HepG2 (cell line): ENCODE data around the gene TJP2. TPM values are rescaled to one million over a fixed set of nuclear protein-coding genes. Genes with fewer than 3 reads are reported as not detected.

Experiments used
- ATAC-seq: fragments of 200-7000 bp; cut with Tn5 transposase; 3 replicates; pipeline ENCODE4 v1.9.1; 2020; ENCODE audit warnings: mild to moderate bottlenecking, moderate library complexity
- BruUV-seq: library from RNA; stranded (reverse); fragments of 400-500 nt; replicated peaks from 2 replicates; lab custom pipeline; 2021; lab: Mats Ljungman, UMichigan
- CTCF ChIA-PET: fragments of 300-600 bp; formaldehyde crosslinking; extraction: SDS; loops from one replicate; lab custom pipeline; 2021; ENCODE audit warnings: low total read pairs, inconsistent platforms, low intra/inter-chr PET ratio; lab: Yijun Ruan, JAX
- POLR2A ChIA-PET: fragments of 350-600 bp; sonication (Branson Sonifier 250); formaldehyde crosslinking; loops from one replicate; lab custom pipeline; 2020; ENCODE audit warnings: antibody characterized with exemption, inconsistent platforms; lab: Yijun Ruan, JAX
- DNase-seq: peaks from one replicate; pipeline ENCODE4 v3.0.0-alpha.2; 2015; ENCODE audit warnings: low spot score
- FAIRE-seq: peaks from 3 replicates; lab custom pipeline; 2011; peaks lifted over from hg19 to GRCh38; lab: Jason Lieb, UNC
- H2AFZ ChIP-seq: one replicate; pipeline ENCODE4 v1.6.1; 2011; ENCODE audit warnings: low read length, inconsistent platforms
- H3K27ac ChIP-seq: fragments of 300-600 bp; 3 replicates; pipeline ENCODE4 v1.8.0; 2011; ENCODE audit warnings: mixed run types, mild to moderate bottlenecking, mixed read lengths, low read length, inconsistent platforms; ENCODE audit not compliant: insufficient read depth; ENCODE audit errors: extremely low read length
- H3K27me3 ChIP-seq, 2 experiments: fragments of 200-600 bp in 1 of 2; 2 replicates in 1 of 2; 3 replicates in 1 of 2; pipeline versions ENCODE4 v1.6.0 to v1.8.0; 2011; ENCODE audit warnings: low read length in 2 of 2, mild to moderate bottlenecking in 2 of 2, moderate library complexity in 2 of 2, inconsistent platforms in 1 of 2; ENCODE audit not compliant: insufficient read depth in 2 of 2, control insufficient read depth in 1 of 2
- H3K36me3 ChIP-seq, 2 experiments: fragments of 200-600 bp in 1 of 2; replicated peaks in 1 of 2; 2 replicates in 1 of 2; 3 replicates in 1 of 2; pipeline versions ENCODE4 v1.5.1 to v1.8.0; 2011; ENCODE audit warnings: low read length in 2 of 2, inconsistent platforms in 1 of 2; ENCODE audit not compliant: insufficient read depth in 2 of 2, control insufficient read depth in 1 of 2
- H3K4me1 ChIP-seq: 2 replicates; pipeline ENCODE4 v1.5.1; 2012; ENCODE audit warnings: low read length, inconsistent platforms; ENCODE audit not compliant: insufficient read depth
- H3K4me2 ChIP-seq: 2 replicates; pipeline ENCODE4 v1.6.0; 2011; ENCODE audit warnings: low read depth, low read length, inconsistent platforms
- H3K4me3 ChIP-seq, 3 experiments: fragments of 200-600 bp in 1 of 3; sonication (generic), shearing (Covaris generic) in 1 of 3; replicated peaks in 1 of 3; 2 replicates each; pipeline ENCODE4 v1.5.1; 2011 to 2016; ENCODE audit warnings: low read length in 3 of 3, inconsistent platforms in 2 of 3, low read depth in 2 of 3, mild to moderate bottlenecking in 2 of 3, control low read depth in 1 of 3, mixed read lengths in 1 of 3; ENCODE audit not compliant: insufficient read depth in 1 of 3
- H3K79me2 ChIP-seq: one replicate; pipeline ENCODE4 v1.6.1; 2011; ENCODE audit warnings: low read length, inconsistent platforms; ENCODE audit not compliant: insufficient read depth
- H3K9ac ChIP-seq: 2 replicates; pipeline ENCODE4 v1.6.0; 2011; ENCODE audit warnings: mild to moderate bottlenecking, low read depth, low read length, inconsistent platforms; ENCODE audit not compliant: insufficient read depth
- H3K9me3 ChIP-seq: 2 replicates; pipeline ENCODE4 v1.5.1; 2012; ENCODE audit warnings: mild to moderate bottlenecking, low read length
- H4K20me1 ChIP-seq: 2 replicates; pipeline ENCODE4 v1.6.0; 2011; ENCODE audit warnings: inconsistent platforms, mild to moderate bottlenecking, low read length, moderate library complexity; ENCODE audit not compliant: insufficient read depth
- RBM22 ChIP-seq: fragments of 200-400 bp; formaldehyde crosslinking; optimal IDR thresholded peaks from 2 replicates; pipeline ENCODE3; 2017; ENCODE audit warnings: mild to moderate bottlenecking, low read length, moderate library complexity
- TEAD2 ChIP-seq: sonication (generic); formaldehyde crosslinking; IDR thresholded peaks from 2 replicates; pipeline ENCODE4 v1.9.0; 2021; ENCODE audit warnings: missing genetic modification reagents
- ZNF280B ChIP-seq: sonication (generic); formaldehyde crosslinking; IDR thresholded peaks from 2 replicates; pipeline ENCODE4 v1.5.0; 2020; ENCODE audit warnings: missing genetic modification reagents, mild to moderate bottlenecking, borderline replicate concordance
- ZNF501 ChIP-seq: sonication (generic); formaldehyde crosslinking; IDR thresholded peaks from 2 replicates; pipeline ENCODE4 v1.5.1; 2020; ENCODE audit warnings: mild to moderate bottlenecking, moderate library complexity, missing genetic modification reagents
- WGBS: methylation state at CpG from one replicate; pipeline ENCODE4 v1.1.6; 2017; ENCODE audit warnings: low lambda C conversion rate; 5-methylcytosine and 5-hydroxymethylcytosine counted together
- in situ Hi-C: cut with HindIII; loops from 2 replicates; pipeline ENCODE4 v1.10.0; 2017; ENCODE audit warnings: low pct_unique_long_range_greater_than_20kb; ENCODE audit not compliant: extremely low pct_ligation_motif_present
- intact Hi-C: fragments of 100-400 bp; cut with micrococcal nuclease; formaldehyde crosslinking; loops from one replicate; pipeline ENCODE4 v1.10.0; 2022; ENCODE audit not compliant: unreplicated experiment
- polyA plus RNA-seq, 8 experiments: library from polyadenylated mRNA; depleted of rRNA in 3 of 8; stranded (reverse) in 7 of 8; unstranded in 1 of 8; fragments of >200 nt; fragmentation: Illumina TruSeq in 4 of 8; extraction: Trizol in 4 of 8; gene quantifications; 2 replicates each; pipeline versions ENCODE4 v1.2.1 to v1.2.3, GENCODE V29; 2011 to 2016; ENCODE audit warnings: low read depth in 4 of 8, missing spikeins in 1 of 8, mixed read lengths in 1 of 8; ENCODE audit not compliant: insufficient read depth in 1 of 8
- total RNA-seq, 5 experiments: library from RNA; depleted of rRNA; stranded (reverse); fragments of >200 nt; fragmentation: Illumina TruSeq; extraction: Trizol; gene quantifications; 2 replicates each; pipeline ENCODE4 v1.2.3, GENCODE V29; 2016; ENCODE audit warnings: low read depth in 1 of 5
- TF ChIP-seq, protein P1 (sequence below): sonication (generic); formaldehyde crosslinking; IDR thresholded peaks from 2 replicates; pipeline ENCODE4 v1.4.0; 2020; ENCODE audit warnings: missing genetic modification reagents

TJP2 gene
- total and polyA plus RNA-seq, 2 of the 13 experiments (the other 11 are each of a cell fraction or from before 2014, with no cell fraction given) = 109 to 110 TPM

- TF ChIP-seq TEAD2 (CRISPR knock-in tag) (no peak), ZNF280B (CRISPR knock-in tag) (no peak), ZNF501 (CRISPR knock-in tag) (no peak)
These were observed 58.1 kb downstream of the TJP2 start (continued) for GRCh38 chr9:69232135-69232534.

DNA sequence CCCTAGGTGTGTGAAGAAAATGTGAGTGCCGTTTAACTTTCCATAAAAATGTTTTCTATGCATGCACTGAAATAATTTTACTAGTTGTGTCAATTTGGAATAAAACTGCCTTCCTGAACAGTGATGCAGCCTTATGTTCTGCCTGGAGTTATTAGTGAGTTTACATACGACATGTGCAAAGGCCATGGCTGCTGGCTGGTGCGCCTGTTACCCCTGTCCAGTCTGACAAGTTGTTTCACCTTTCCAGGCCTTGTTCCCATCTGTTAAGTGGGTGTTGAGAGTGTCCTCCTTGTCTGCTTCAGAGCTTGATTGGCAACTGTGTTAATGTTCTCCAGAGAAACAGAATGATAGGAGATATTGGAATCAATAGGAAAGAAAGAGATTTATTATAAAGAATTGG lies 60.6 kb downstream of the TJP2 start:
- Histone ChIP-seq H3K27me3 (no peaks in the 10 kb centered on the region), H3K36me3 (peaks cover 32 to 90% of the 10 kb centered on the region in 2 experiments), H3K27ac (no peak overlapping the region), H2AFZ (no peak overlapping the region), H3K9ac (no peak overlapping the region), H3K4me1 (no peaks in the 10 kb centered on the region), H4K20me1 (0 out of 2 replicates have a peak, but pooled peaks cover 3% of the 10 kb centered on the region), H3K9me3 (no peaks in the 10 kb centered on the region), H3K4me2 (no peak overlapping the region), H3K4me3 (no peak overlapping the region), H3K79me2 (no peaks in the 10 kb centered on the region)
- TF ChIP-seq, protein P1, sequence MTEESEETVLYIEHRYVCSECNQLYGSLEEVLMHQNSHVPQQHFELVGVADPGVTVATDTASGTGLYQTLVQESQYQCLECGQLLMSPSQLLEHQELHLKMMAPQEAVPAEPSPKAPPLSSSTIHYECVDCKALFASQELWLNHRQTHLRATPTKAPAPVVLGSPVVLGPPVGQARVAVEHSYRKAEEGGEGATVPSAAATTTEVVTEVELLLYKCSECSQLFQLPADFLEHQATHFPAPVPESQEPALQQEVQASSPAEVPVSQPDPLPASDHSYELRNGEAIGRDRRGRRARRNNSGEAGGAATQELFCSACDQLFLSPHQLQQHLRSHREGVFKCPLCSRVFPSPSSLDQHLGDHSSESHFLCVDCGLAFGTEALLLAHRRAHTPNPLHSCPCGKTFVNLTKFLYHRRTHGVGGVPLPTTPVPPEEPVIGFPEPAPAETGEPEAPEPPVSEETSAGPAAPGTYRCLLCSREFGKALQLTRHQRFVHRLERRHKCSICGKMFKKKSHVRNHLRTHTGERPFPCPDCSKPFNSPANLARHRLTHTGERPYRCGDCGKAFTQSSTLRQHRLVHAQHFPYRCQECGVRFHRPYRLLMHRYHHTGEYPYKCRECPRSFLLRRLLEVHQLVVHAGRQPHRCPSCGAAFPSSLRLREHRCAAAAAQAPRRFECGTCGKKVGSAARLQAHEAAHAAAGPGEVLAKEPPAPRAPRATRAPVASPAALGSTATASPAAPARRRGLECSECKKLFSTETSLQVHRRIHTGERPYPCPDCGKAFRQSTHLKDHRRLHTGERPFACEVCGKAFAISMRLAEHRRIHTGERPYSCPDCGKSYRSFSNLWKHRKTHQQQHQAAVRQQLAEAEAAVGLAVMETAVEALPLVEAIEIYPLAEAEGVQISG = no peak
- TF ChIP-seq RBM22 = peak; percentile 78
- no peak for FAIRE-seq
- CTCF ChIA-PET = no interaction called here
- 92% methylated on average over 3 of the region's 3 CpGs for WGBS
- no peak for DNase-seq
- in situ Hi-C loops = no loop called here
- ATAC-seq = no peak
- intact Hi-C loops = no loop called here
- POLR2A ChIA-PET = no interaction called here
- no TSS peak for BruUV-seq
